Lung (tissue), 12 donors: ENCODE measurements around the gene ZNFX1. TPM values are rescaled to one million over a fixed set of nuclear protein-coding genes. Genes with fewer than 3 reads are reported as not detected.

Experiments
- ATAC-seq: fragments of 200-7000 bp; cut with Tn5 transposase; one replicate; pipeline ENCODE4 v1.9.1; 2020; ENCODE audit warnings: moderate number of reproducible peaks; ENCODE audit not compliant: insufficient read depth, low FRiP score
- DNase-seq, 3 donors: peaks; one replicate each; pipeline ENCODE4 v3.0.0-alpha.2; 2013 to 2017
- H3K27ac ChIP-seq, 2 donors: one replicate each; pipeline ENCODE4 v1.5.1; 2013; ENCODE audit warnings: mild to moderate bottlenecking in 2 of 2, moderate library complexity in 2 of 2, control low read depth in 1 of 2, inconsistent platforms in 1 of 2, low read depth in 1 of 2, low read length in 1 of 2
- H3K27me3 ChIP-seq, 3 donors: one replicate each; pipeline ENCODE4 v1.5.1; 2013; ENCODE audit warnings: low read length in 2 of 3; ENCODE audit not compliant: control insufficient read depth in 3 of 3, insufficient read depth in 3 of 3
- H3K36me3 ChIP-seq, 4 donors: one replicate each; pipeline ENCODE4 v1.5.1; 2013; ENCODE audit warnings: low read length in 4 of 4, mild to moderate bottlenecking in 1 of 4, moderate library complexity in 1 of 4; ENCODE audit not compliant: control insufficient read depth in 4 of 4, insufficient read depth in 4 of 4
- H3K4me1 ChIP-seq, 5 donors: one replicate each; pipeline ENCODE4 v1.5.1; 2013; ENCODE audit warnings: low read length in 5 of 5, mild to moderate bottlenecking in 2 of 5, moderate library complexity in 1 of 5; ENCODE audit not compliant: control insufficient read depth in 5 of 5, insufficient read depth in 5 of 5
- H3K4me3 ChIP-seq: one replicate; pipeline ENCODE4 v1.5.1; 2013; ENCODE audit warnings: mild to moderate bottlenecking, control low read depth, moderate library complexity
- H3K9ac ChIP-seq, 2 donors: one replicate each; pipeline ENCODE4 v1.5.1; 2013; ENCODE audit warnings: low read length in 2 of 2, control low read depth in 1 of 2; ENCODE audit not compliant: insufficient read depth in 1 of 2
- H3K9me3 ChIP-seq, 4 donors: one replicate each; pipeline ENCODE4 v1.5.1; 2013; ENCODE audit warnings: low read length in 3 of 4, mild to moderate bottlenecking in 1 of 4, moderate library complexity in 1 of 4; ENCODE audit not compliant: control insufficient read depth in 4 of 4, insufficient read depth in 3 of 4
- WGBS, 2 donors: extraction: QIAGEN DNeasy Blood & Tissue Kit; methylation state at CpG; one replicate each; pipeline ENCODE4 v1.1.7; 2013; 5-methylcytosine and 5-hydroxymethylcytosine counted together
- polyA plus RNA-seq, 2 donors: library from polyadenylated mRNA; stranded (reverse); fragments of 200-250 nt; gene quantifications; one replicate each; pipeline ENCODE4 v1.2.1, GENCODE V29; 2013
- total RNA-seq, 2 donors: library from RNA; depleted of rRNA in 1 of 2; stranded (reverse); fragments of >200 nt in 1 of 2; gene quantifications; one replicate each; pipeline ENCODE4 v1.2.1, GENCODE V29; 2014 to 2021
- TF ChIP-seq, protein P1 (sequence below): IDR thresholded peaks from 2 replicates; pipeline ENCODE4 v1.5.1; 2012; ENCODE audit warnings: mild to moderate bottlenecking; ENCODE audit errors: control extremely low read depth, extremely low read depth
- donor health status: control.
- donor health status: control.
- donor health status: Bipolar disorder and iron deficiency.
- donor health status: healthy.
- donor health status: DM: yes; HTN: yes; CAD: no.

Gene ZNFX1
- total and polyA plus RNA-seq, 4 donors, result 9.5 to 33.9 (median 24.1) TPM

GRCh38 chr20:49259799-49260198 is 18.1 kb downstream of the ZNFX1 start:
- 97 to 100% methylated on average over 2 of the region's 2 CpGs for WGBS, 2 donors
- no peaks in the 10 kb centered on the region for H3K27me3 ChIP-seq

GRCh38 chr20:49259284-49259683 is 18.6 kb downstream of the ZNFX1 start:
- no peak for DNase-seq
- Histone ChIP-seq H3K36me3 (peaks cover 45 to 66% (median 56%) of the 10 kb centered on the region in 4 donors), H3K27me3 (no peaks in the 10 kb centered on the region), H3K4me3 (no peak overlapping the region), H3K9ac (no peak overlapping the region), H3K4me1 (no peaks in the 10 kb centered on the region), H3K9me3 (peaks cover 0 to 3% (median 0%) of the 10 kb centered on the region in 4 donors), H3K27ac (no peak overlapping the region)
- TF ChIP-seq, protein P1, sequence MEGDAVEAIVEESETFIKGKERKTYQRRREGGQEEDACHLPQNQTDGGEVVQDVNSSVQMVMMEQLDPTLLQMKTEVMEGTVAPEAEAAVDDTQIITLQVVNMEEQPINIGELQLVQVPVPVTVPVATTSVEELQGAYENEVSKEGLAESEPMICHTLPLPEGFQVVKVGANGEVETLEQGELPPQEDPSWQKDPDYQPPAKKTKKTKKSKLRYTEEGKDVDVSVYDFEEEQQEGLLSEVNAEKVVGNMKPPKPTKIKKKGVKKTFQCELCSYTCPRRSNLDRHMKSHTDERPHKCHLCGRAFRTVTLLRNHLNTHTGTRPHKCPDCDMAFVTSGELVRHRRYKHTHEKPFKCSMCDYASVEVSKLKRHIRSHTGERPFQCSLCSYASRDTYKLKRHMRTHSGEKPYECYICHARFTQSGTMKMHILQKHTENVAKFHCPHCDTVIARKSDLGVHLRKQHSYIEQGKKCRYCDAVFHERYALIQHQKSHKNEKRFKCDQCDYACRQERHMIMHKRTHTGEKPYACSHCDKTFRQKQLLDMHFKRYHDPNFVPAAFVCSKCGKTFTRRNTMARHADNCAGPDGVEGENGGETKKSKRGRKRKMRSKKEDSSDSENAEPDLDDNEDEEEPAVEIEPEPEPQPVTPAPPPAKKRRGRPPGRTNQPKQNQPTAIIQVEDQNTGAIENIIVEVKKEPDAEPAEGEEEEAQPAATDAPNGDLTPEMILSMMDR, result no peak
- ATAC-seq, result no peak
- WGBS, 2 donors, result 67 to 90% methylated on average over 4 of the region's 4 CpGs

More at GRCh38 chr20:49259799-49260198, 18.1 kb downstream of the ZNFX1 start:
- Histone ChIP-seq H3K4me1 (no peaks in the 10 kb centered on the region), H3K4me3 (no peak overlapping the region), H3K36me3 (peaks cover 45 to 66% (median 57%) of the 10 kb centered on the region in 4 donors), H3K9ac (no peak overlapping the region), H3K27ac (no peak overlapping the region), H3K9me3 (peaks cover 0 to 3% (median 0%) of the 10 kb centered on the region in 4 donors)
- ATAC-seq, result no peak
- TF ChIP-seq, protein P1, result no peak
- no peak for DNase-seq

- Histone ChIP-seq H3K9ac (no peak overlapping the region), H3K27me3 (no peaks in the 10 kb centered on the region), H3K36me3 (peaks cover 40 to 65% (median 56%) of the 10 kb centered on the region in 4 donors), H3K27ac (no peak overlapping the region), H3K9me3 (peaks cover 0 to 2% (median 0%) of the 10 kb centered on the region in 4 donors), H3K4me3 (no peak overlapping the region), H3K4me1 (no peaks in the 10 kb centered on the region)
- ATAC-seq (no peak), DNase-seq (no peak)
- TF ChIP-seq, protein P1, result no peak
- WGBS, 2 donors, result 74 to 84% methylated on average over 6 of the region's 6 CpGs
Measured at GRCh38 chr20:49256261-49256660, 21.6 kb downstream of the ZNFX1 start.
